ENCODE measurements around the gene GLRX. TPM values are rescaled to one million over a fixed set of nuclear protein-coding genes. Genes with fewer than 3 reads are reported as not detected.
"Not testable (repeated sequence)": the region's sequence is repeated elsewhere in the genome, so short reads cannot be mapped to it uniquely, and the experiment has no call there.

Gene GLRX
- total and polyA plus RNA-seq, 10 of the 15 experiments (the other 5 are each of a cell fraction or from before 2014, with no cell fraction given), result 63.0 to 366 (median 186) TPM

- H3K4me1 ChIP-seq (ENCODE audit: control insufficient read depth, insufficient read depth, low read length), result peaks cover 29% of the 10 kb centered on the region
- H3K27me3 ChIP-seq (replicated peaks in 1 of 2; ENCODE audit: control insufficient read depth in 2 of 2, insufficient read depth in 2 of 2, low read length in 1 of 2); BruUV-seq (replicated peaks); ATAC-seq; H3K4me3 ChIP-seq; DNase-seq (ENCODE audit: low read depth, low spot score); H2AFZ ChIP-seq (ENCODE audit: control insufficient read depth, low read depth, low read length); H3K9me3 ChIP-seq (replicated peaks; ENCODE audit: control insufficient read depth, insufficient read depth, low read length); H3K79me2 ChIP-seq (ENCODE audit: control insufficient read depth, insufficient read depth, low read length); FAIRE-seq; in situ Hi-C loops (cut with MboI); H3K4me2 ChIP-seq (ENCODE audit: control insufficient read depth, insufficient read depth); intact Hi-C loops (cut with micrococcal nuclease; ENCODE audit: unreplicated experiment); H4K20me1 ChIP-seq (ENCODE audit: control insufficient read depth, insufficient read depth); H3K9ac ChIP-seq (ENCODE audit: control insufficient read depth, insufficient read depth, low read length); H3K27ac ChIP-seq (ENCODE audit: control insufficient read depth, insufficient read depth): not testable (repeated sequence)
- ChIA-PET CTCF (interaction anchor here (0.7 to 6.0 kb wide), 5 partner anchors 11 to 167 kb away, joined by 3 to 57 read pairs (median 45); partner anchors contain the start of gene GLRX), SMC1A (ENCODE audit: uncharacterized antibody, unreplicated experiment) (interaction anchor here (1.5 to 10.4 kb wide), 5 partner anchors 10 to 147 kb away, joined by 5 to 217 read pairs (median 47); partner anchors contain the start of genes GLRX and RHOBTB3), RAD21 (ENCODE audit: unreplicated experiment) (interaction anchor here (5.1 to 6.9 kb wide), 2 partner anchors 11 to 24 kb away, joined by 39 to 149 read pairs; partner anchors contain the start of gene GLRX), POLR2A (interaction anchor here (4.7 to 5.1 kb wide), 2 partner anchors 10 to 24 kb away, joined by 30 to 153 read pairs; partner anchors contain the start of gene GLRX)
- peaks cover 2 to 16% of the 10 kb centered on the region in 2 experiments for H3K36me3 ChIP-seq (ENCODE audit: control insufficient read depth in 2 of 2, insufficient read depth in 2 of 2, low read length in 1 of 2)
- WGBS (ENCODE audit: insufficient coverage, insufficient replicate concordance, low lambda C conversion rate, missing lambda C conversion rate), result 81% methylated on average over 6 of the region's 6 CpGs
Measured at GRCh38 chr5:95811126-95811423, 11.5 kb downstream of the GLRX start.

GRCh38 chr5:95810305-95811125 is 12.0 kb downstream of the GLRX start:
- Histone ChIP-seq H4K20me1 (ENCODE audit: control insufficient read depth, insufficient read depth) (no peaks in the 10 kb centered on the region), H3K36me3 (ENCODE audit: control insufficient read depth in 2 of 2, insufficient read depth in 2 of 2, low read length in 1 of 2) (peaks cover 2 to 13% of the 10 kb centered on the region in 2 experiments), H3K4me3 (no peak overlapping the region), H3K79me2 (ENCODE audit: control insufficient read depth, insufficient read depth, low read length) (peaks cover under 1% of the 10 kb centered on the region), H3K27ac (ENCODE audit: control insufficient read depth, insufficient read depth) (peak overlapping the region; percentile 97), H3K4me2 (ENCODE audit: control insufficient read depth, insufficient read depth) (0 out of 2 replicates have a peak overlapping the region, but pooled peaks have one; percentile 30), H2AFZ (ENCODE audit: control insufficient read depth, low read depth, low read length) (no peak overlapping the region), H3K9me3 (replicated peaks; ENCODE audit: control insufficient read depth, insufficient read depth, low read length) (no peaks in the 10 kb centered on the region), H3K27me3 (replicated peaks in 1 of 2; ENCODE audit: control insufficient read depth in 2 of 2, insufficient read depth in 2 of 2, low read length in 1 of 2) (no peaks in the 10 kb centered on the region), H3K9ac (ENCODE audit: control insufficient read depth, insufficient read depth, low read length) (peak overlapping the region; percentile 24), H3K4me1 (ENCODE audit: control insufficient read depth, insufficient read depth, low read length) (peaks cover 29% of the 10 kb centered on the region)
- DNase-seq (ENCODE audit: low read depth, low spot score) (no peak), ATAC-seq (no peak), FAIRE-seq (no peak)
- POLR2A ChIA-PET, result interaction anchor here (0.6 to 5.1 kb wide), 6 partner anchors 10 to 147 kb away, joined by 3 to 153 read pairs (median 4); partner anchors contain the start of gene GLRX
- CTCF ChIA-PET, result interaction anchor here (0.7 to 6.0 kb wide), 12 partner anchors 8 to 167 kb away, joined by 3 to 57 read pairs (median 6); partner anchors contain the start of gene GLRX
- BruUV-seq (replicated peaks), result no TSS peak
- intact Hi-C loops (cut with micrococcal nuclease; ENCODE audit: unreplicated experiment), result no loop called here
- RAD21 ChIA-PET (ENCODE audit: unreplicated experiment), result interaction anchor here (0.5 to 6.9 kb wide), 4 partner anchors 11 to 79 kb away, joined by 3 to 149 read pairs (median 29); partner anchors contain the start of genes GLRX and RHOBTB3
- SMC1A ChIA-PET (ENCODE audit: uncharacterized antibody, unreplicated experiment), result interaction anchor here (0.8 to 10.4 kb wide), 8 partner anchors 10 to 146 kb away, joined by 4 to 217 read pairs (median 23); partner anchors contain the start of genes GLRX and RHOBTB3
- in situ Hi-C loops (cut with MboI), result no loop called here
- WGBS (ENCODE audit: insufficient coverage, insufficient replicate concordance, low lambda C conversion rate, missing lambda C conversion rate), result 28% methylated on average over 5 of the region's 5 CpGs
- no peak for TF ChIP-seq SMAD1 (IDR thresholded peaks at IDR 0.05; ENCODE audit: low read depth, partially characterized antibody)
- TF ChIP-seq NR2C2 (IDR thresholded peaks at IDR 0.05; ENCODE audit: borderline replicate concordance, control insufficient read depth, insufficient read length, low read depth), result no peak
- no peak for TF ChIP-seq TARDBP (IDR thresholded peaks at IDR 0.05; ENCODE audit: borderline replicate concordance)
- TF ChIP-seq ZNF687 (IDR thresholded peaks at IDR 0.05), result peak; percentile 87
- TF ChIP-seq, protein P1, sequence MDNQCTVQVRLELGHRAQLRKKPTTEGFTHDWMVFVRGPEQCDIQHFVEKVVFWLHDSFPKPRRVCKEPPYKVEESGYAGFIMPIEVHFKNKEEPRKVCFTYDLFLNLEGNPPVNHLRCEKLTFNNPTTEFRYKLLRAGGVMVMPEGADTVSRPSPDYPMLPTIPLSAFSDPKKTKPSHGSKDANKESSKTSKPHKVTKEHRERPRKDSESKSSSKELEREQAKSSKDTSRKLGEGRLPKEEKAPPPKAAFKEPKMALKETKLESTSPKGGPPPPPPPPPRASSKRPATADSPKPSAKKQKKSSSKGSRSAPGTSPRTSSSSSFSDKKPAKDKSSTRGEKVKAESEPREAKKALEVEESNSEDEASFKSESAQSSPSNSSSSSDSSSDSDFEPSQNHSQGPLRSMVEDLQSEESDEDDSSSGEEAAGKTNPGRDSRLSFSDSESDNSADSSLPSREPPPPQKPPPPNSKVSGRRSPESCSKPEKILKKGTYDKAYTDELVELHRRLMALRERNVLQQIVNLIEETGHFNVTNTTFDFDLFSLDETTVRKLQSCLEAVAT (IDR thresholded peaks at IDR 0.05), result 0 out of 2 replicates have a peak, but pooled peaks have one; percentile 61
